NOMO-1 treated with DMSO at 0.1 percent for 48 hours (cell line): Measurements from ENCODE around the gene FER.
A peak's percentile ranks its signal among the peaks of the same experiment; 100 is the strongest.
"Not testable (repeated sequence)": the region's sequence is repeated elsewhere in the genome, so short reads cannot be mapped to it uniquely, and the experiment has no call there.

ENCODE experiments used
- DNase-seq: peaks from one replicate; lab custom pipeline; 2025; ENCODE audit not compliant: unreplicated experiment; lab: John Stamatoyannopoulos, UW

Gene FER

DNA sequence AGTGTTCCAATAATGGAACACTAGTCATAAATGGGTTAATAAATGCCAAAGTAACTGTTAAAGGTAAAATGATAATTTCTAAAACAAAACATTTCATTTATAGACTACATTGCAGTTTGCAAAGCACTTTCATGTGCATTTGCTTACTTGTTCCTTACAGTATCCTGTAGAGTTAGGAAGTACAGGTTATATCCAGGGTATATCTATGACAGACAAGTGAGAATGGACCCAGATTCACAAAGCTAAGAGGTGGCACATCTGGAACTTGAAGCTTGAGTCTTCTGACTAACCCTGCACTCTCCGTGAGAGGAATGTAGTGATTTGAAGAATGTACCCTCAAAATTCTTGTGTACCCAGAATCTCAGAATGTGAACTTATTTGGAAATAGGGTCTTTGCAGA is 121.4 kb downstream of the FER start:
- DNase-seq, result no peak

DNA sequence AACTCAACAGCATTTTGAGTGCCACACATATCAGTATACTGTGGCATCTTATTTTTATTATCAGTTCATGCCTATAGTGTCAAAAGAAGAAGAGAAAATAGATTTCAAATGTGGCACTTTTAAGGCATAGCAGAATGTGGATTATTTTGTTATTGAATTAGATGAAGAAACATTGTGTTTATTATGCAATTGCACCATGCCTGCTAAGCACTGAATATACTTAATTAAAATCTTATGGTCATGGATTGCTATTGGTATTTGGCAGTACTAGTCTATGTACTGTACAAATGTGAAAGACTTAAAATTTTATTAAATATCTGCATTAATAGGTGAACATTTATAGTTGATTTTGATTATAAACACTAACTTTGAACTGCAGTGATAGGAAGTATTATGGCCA is 128.8 kb downstream of the FER start:
- DNase-seq, result no peak

- no peak for DNase-seq
Measured at GRCh38 chr5:108878756-108879155, 131.1 kb downstream of the FER start.

DNA sequence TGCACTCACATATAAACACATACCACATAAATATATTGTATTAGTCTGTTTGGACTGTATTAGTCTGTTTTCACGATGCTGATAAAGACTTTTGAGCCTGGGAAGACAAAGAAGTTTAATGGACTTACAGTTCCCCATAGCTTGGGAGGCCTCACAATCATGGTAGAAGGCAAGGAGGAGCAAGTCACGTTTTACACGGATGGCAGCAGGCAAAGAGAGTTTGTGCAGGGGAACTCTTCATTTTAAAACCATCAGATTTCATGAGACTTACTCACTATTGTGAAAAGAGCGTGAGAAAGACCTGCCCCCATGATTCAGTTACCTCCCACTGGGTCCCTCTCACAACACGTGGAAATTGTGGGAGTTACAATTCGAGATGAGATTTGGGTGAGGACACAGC is 133.4 kb downstream of the FER start:
- DNase-seq, result no peak

DNA sequence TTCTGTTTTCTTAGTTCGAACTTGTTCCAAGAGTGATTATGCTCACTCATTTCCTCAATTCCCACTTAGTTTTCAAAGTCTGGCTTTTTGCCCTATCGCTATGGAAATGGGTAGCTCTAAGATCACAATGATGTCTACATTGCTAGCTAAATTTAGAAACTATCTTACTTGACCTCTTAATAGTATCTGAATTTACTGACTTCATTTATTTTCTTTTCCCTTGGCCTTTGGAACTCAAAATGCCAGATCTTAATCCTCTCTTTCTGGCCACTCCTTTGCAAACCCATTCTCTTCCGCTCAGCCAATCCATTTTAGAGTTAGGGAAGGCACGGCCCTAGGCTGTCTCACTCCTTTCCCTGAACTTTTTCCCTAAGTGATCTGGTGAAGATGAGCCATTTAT is 137.0 kb downstream of the FER start:
- DNase-seq, result no peak

- DNase-seq, result no peak
Measured at GRCh38 chr5:108898257-108898656, 150.6 kb downstream of the FER start.

GRCh38 chr5:108898707-108899106 is 151.0 kb downstream of the FER start:
- no peak for DNase-seq

- DNase-seq, result not testable (repeated sequence)
Measured at GRCh38 chr5:108899244-108899643, 151.5 kb downstream of the FER start.

DNA sequence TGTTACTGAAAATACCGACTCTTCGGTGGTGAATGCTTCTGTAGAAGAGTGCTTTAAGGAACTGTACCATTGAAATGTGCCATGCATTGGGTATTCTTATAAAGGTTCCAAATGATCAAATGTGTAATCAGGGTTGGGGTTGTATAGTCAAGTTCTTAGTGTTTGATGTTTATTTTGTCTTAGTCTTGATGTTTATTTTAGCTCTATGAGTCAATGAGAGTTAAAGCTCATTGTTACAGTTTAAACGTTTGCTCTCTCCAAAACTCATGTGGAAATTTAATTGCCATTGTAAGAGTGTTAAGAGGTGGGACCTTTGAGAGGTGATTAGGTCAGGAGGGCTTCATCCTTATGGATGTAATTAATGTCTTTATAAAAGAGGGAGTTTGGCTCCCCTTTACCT is 153.0 kb downstream of the FER start:
- no peak for DNase-seq

DNA sequence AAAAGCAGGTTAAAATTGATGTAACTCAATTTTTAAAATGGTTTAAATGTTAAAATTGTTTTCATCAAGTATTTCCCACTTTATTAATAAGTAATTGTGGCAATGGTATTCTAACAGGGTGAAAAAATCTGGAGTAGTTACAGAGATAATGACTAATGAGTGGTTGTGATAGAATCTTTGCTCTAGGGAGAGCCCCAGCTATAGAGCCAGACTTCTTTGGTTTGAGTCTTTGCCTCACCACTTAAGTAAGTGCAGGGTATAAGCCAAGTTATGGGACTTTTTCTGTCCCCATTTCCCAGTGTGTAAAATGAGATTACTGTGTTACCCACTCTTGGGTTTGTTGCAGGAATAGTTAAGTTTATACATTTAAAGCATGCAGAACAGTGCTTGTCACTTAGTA is 158.1 kb downstream of the FER start:
- no peak for DNase-seq

GRCh38 chr5:108910627-108911026 is 162.9 kb downstream of the FER start:
- no peak for DNase-seq

- DNase-seq, result no peak
Measured at GRCh38 chr5:108911055-108911454, 163.4 kb downstream of the FER start.

GRCh38 chr5:108917596-108917995 is 169.9 kb downstream of the FER start:
- no peak for DNase-seq

GRCh38 chr5:108919591-108920326 is 172.1 kb downstream of the FER start:
- DNase-seq, result no peak

DNA sequence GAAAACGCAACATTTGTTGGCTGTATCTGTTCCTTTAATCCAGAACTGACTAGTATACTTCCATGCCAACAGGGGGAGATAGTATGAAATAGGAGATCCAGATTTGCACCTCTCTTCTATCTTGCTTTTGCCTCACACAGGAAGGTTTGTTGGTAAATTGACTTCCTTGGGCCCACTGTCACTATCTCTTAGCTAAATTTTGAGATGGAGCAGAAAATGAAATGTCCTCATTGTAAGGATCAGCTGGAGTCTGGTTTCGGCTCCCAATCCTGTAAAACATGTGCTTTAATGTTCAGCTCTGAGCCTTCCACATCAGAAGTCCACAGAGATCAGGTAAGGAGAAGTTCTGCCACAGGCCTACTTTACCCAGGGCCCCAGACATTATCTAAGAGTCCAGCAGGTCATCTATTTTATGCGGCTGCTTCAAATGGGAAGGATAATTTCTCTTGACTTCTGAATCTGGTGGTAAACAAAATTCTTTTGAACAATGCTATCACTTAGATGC is 176.8 kb downstream of the FER start:
- peak; percentile 65 for DNase-seq

GRCh38 chr5:108925073-108925472 is 177.4 kb downstream of the FER start:
- DNase-seq, result no peak

DNA sequence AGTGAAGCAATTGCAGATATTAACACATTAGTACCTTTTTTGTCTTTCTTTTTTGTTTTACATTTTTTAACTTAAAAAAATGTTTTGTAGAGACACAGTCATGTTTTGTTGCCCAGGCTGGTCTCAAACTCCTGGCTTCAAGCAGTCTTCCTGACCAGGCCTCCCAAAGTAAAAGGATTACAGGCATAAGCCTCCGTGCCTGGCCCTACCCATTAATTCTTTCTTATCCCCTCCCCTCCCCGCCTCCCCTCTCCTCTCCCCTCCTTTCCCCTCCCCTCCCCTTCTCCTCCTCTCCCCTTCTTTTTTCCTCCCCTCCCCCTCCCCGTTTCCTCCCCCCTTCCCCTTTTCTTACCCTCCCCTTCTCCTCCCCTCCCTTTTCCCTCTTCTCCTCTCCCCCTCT is 182.4 kb downstream of the FER start:
- no peak for DNase-seq

DNA sequence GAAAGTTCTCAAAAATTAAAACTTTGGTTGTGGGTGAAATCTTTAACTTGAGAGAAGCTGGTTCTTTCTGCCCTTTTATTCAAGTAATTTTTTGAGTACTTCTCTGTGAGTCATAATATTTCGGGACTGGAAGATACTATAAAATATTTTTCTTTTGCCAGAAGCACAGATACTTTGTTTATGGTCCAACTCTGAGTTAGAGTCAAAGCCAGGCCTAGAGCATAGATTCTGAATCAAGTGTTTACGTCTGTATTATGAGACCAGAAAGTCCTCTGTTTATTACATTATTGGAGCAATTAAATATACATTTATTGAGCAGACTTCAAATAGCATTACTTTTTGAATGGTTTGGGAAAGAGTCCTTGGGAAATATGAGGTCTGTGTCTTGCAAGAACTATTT is 187.9 kb downstream of the FER start:
- no peak for DNase-seq

DNA sequence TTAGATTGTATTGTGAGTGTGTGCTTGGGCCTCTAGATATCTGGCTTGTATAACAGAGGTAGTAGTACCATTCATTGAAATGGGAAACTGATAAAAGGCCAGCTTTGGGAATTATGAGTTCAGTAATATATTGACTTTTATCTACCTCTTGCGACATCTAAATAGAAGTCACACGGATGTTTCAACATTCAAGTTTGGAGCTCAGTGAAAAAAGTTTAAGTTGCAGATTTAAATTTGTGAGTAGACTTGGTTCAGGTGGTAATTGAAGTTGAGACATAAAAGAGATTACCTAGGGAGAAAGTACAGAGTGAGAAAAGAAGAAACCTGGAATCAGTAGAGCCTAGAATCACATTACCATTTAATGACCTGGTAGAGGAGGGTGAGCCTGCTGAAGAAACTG is 189.5 kb downstream of the FER start:
- DNase-seq, result no peak

DNA sequence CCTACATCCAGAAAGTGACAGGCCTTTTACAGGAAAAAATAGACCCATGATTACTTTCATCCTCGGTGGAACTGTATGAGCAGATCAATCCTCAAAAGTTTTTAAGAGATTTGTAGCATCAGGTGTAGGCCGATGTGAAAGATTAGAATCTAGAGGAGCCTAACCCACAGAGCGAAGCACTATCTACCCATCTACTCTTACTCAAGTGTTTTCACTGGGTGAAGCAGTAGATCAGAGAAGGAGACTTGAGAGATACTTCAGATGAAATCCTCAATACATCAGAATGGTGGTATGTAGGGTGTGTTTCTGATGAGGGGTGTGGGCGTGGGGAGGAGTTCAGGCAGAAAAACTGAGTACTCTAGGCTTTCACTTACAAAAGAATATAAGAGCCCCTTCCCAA is 192.8 kb downstream of the FER start:
- DNase-seq, result no peak

GRCh38 chr5:108941746-108942145 is 194.0 kb downstream of the FER start:
- no peak for DNase-seq

DNA sequence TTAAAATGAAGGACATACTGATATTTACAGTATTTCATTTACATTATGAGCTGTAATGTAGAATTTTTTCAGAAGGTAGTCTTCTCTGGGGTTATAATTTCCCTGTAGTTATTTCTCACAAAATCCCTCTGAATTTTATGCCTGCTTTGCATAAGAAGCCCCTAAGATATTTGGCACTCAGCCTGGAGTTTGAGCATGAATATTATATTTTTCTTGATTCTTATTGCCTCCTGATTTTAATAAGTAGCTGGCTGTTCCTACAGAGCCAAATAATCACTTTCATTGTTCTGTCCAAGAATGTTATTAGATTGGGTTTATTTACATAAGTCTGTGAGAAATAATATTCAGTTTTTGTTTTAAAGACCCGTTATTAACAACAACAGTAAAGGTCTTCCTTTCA is 195.0 kb downstream of the FER start:
- DNase-seq, result no peak

GRCh38 chr5:108945094-108945493 is 197.4 kb downstream of the FER start:
- no peak for DNase-seq
